GM12891 (cell line): ENCODE data around the gene NPY. TPM values are rescaled to one million over a fixed set of nuclear protein-coding genes. Genes with fewer than 3 reads are reported as not detected.
"Not testable (repeated sequence)": the region's sequence is repeated elsewhere in the genome, so short reads cannot be mapped to it uniquely, and the experiment has no call there.

Source experiments
- DNase-seq: peaks from one replicate; pipeline ENCODE4 v3.0.0; 2011; ENCODE audit warnings: low spot score; ENCODE audit not compliant: insufficient read length
- FAIRE-seq: peaks from 2 replicates; lab custom pipeline; 2011; peaks lifted over from hg19 to GRCh38; lab: Jason Lieb, UNC
- PAX5 ChIP-seq: IDR thresholded peaks from 2 replicates; pipeline ENCODE4 v1.6.1; 2011; ENCODE audit warnings: low read length, moderate library complexity, mild to moderate bottlenecking; ENCODE audit not compliant: insufficient read depth, severe bottlenecking
- POLR2A ChIP-seq: IDR thresholded peaks from 2 replicates; pipeline ENCODE4 v1.6.1; 2011; ENCODE audit warnings: low read depth, low read length, control low read depth
- POLR2AphosphoS5 ChIP-seq: IDR thresholded peaks from 2 replicates; pipeline ENCODE4 v1.6.1; 2011; ENCODE audit warnings: low read depth, low read length, control low read depth
- POU2F2 ChIP-seq: IDR thresholded peaks from 2 replicates; pipeline ENCODE4 v1.6.1; 2011; ENCODE audit warnings: low read depth, mild to moderate bottlenecking, control low read depth, low read length, moderate library complexity
- SPI1 ChIP-seq: IDR thresholded peaks from 2 replicates; pipeline ENCODE4 v1.6.1; 2011; ENCODE audit warnings: low read depth, low read length, control low read depth
- TAF1 ChIP-seq: IDR thresholded peaks from 2 replicates; pipeline ENCODE4 v1.6.1; 2011; ENCODE audit warnings: low read depth, low read length, control low read depth
- polyA plus RNA-seq: library from polyadenylated mRNA; unstranded; fragments of >200 nt; gene quantifications from one replicate; pipeline ENCODE4 v1.2.1, GENCODE V29; 2012; ENCODE audit warnings: low read depth, missing spikeins, inconsistent platforms; ENCODE audit not compliant: missing spikeins

Gene NPY
- not detected for polyA plus RNA-seq

DNA sequence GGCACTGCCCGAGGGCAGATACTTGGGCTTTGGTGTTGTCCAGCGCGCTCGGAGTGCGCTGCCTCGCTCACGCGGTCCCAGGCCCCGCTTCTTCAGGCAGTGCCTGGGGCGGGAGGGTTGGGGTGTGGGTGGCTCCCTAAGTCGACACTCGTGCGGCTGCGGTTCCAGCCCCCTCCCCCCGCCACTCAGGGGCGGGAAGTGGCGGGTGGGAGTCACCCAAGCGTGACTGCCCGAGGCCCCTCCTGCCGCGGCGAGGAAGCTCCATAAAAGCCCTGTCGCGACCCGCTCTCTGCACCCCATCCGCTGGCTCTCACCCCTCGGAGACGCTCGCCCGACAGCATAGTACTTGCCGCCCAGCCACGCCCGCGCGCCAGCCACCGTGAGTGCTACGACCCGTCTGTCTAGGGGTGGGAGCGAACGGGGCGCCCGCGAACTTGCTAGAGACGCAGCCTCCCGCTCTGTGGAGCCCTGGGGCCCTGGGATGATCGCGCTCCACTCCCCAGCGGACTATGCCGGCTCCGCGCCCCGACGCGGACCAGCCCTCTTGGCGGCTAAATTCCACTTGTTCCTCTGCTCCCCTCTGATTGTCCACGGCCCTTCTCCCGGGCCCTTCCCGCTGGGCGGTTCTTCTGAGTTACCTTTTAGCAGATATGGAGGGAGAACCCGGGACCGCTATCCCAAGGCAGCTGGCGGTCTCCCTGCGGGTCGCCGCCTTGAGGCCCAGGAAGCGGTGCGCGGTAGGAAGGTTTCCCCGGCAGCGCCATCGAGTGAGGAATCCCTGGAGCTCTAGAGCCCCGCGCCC is at the start of gene NPY:
TSS of gene NPY (plus strand) at position 294 of the 802 bp plus-strand sequence. CDS start 1,051 bp downstream, outside the sequence.
- TF ChIP-seq SPI1 (no peak), POLR2AphosphoS5 (no peak), TAF1 (no peak), POU2F2 (no peak), PAX5 (peak; percentile 85), POLR2A (no peak)
- FAIRE-seq: no peak
- DNase-seq: peak; percentile 21

- TF ChIP-seq POU2F2: no peak
- no peak for TF ChIP-seq PAX5
- no peak for TF ChIP-seq POLR2AphosphoS5
- TF ChIP-seq TAF1: no peak
- TF ChIP-seq POLR2A: no peak
- no peak for TF ChIP-seq SPI1
- DNase-seq (no peak), FAIRE-seq (no peak)
Measured at GRCh38 chr7:24239260-24239659, 44.7 kb upstream of the NPY start.

- FAIRE-seq: no peak
Measured at GRCh38 chr7:24241206-24241605, 42.8 kb upstream of the NPY start.

DNA sequence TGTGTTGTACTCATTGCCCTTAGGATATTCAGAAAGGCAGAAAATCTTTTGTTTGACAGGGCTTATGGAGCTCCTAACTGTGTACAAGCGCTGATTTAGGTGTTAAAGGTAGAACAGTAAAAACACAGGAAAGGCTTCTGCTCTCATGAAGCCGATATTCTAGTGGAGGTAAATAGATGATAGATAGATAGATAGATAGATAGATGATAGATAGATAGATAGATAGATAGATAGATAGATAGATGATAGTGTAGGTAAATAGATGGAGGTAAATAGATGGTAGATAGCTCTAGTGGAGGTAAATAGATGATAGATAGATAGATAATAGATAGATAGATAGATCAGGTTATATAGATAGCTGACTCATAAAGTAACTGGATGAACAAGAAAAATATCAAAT is 39.4 kb upstream of the NPY start:
- TF ChIP-seq SPI1 (no peak), POU2F2 (no peak), TAF1 (no peak), POLR2AphosphoS5 (no peak), POLR2A (no peak), PAX5 (no peak)
- FAIRE-seq (no peak), DNase-seq (no peak)

More at GRCh38 chr7:24241206-24241605, 42.8 kb upstream of the NPY start:
- no peak for DNase-seq
- no peak for TF ChIP-seq SPI1
- TF ChIP-seq TAF1: no peak
- no peak for TF ChIP-seq PAX5
- no peak for TF ChIP-seq POLR2A
- no peak for TF ChIP-seq POLR2AphosphoS5
- TF ChIP-seq POU2F2: no peak

- TF ChIP-seq POLR2A: no peak
- no peak for TF ChIP-seq POLR2AphosphoS5
- no peak for TF ChIP-seq PAX5
- TF ChIP-seq SPI1: no peak
- DNase-seq (peak; percentile 10), FAIRE-seq (peak; percentile 57)
Measured at GRCh38 chr7:24245362-24245761, 38.6 kb upstream of the NPY start.

DNA sequence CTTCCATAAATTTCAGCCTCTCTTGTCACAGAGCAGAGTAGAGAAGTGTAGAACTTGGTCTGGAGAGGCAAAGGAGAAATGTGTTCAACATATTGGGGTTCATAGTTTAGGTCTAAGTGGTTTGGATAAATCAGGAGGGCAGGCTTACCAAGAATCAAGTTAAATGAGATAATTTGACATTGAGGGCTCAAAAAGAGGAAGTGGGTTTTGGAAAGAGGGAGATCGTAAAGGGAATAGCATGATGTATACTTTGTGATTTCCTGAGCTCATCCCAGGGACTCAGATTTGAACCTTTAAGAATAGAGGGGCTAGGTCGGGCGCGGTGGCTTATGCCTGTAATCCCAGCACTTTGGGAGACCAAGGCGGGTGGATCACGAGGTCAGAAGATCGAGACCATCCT is 34.7 kb upstream of the NPY start:
- DNase-seq: no peak
- TF ChIP-seq TAF1 (no peak), POLR2A (no peak), POU2F2 (no peak), PAX5 (no peak), SPI1 (peak; percentile 51), POLR2AphosphoS5 (no peak)
- no peak for FAIRE-seq

DNA sequence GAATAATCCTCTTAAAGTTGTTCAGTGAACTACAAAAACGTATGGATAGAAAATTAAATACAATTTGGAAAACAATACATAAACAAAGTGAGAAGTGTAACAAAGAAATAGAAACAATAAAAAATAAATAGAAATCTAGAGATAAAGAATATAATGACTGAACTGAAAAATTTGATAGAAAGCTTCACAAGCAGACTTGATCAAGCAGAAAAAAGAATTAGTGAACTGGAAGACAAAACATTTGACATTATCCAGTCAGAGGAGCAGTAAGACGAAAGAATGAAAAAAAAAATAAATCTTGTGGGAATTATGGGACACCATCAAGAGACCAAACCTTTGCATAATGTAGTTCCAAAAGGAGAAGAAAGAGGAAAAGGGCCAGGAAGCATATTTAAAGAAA is 32.4 kb upstream of the NPY start:
- TF ChIP-seq TAF1: no peak
- TF ChIP-seq POLR2A: no peak
- no peak for TF ChIP-seq SPI1
- no peak for TF ChIP-seq POLR2AphosphoS5
- no peak for TF ChIP-seq POU2F2
- TF ChIP-seq PAX5: no peak
- no peak for FAIRE-seq

GRCh38 chr7:24255139-24255538 is 28.9 kb upstream of the NPY start:
- DNase-seq (no peak), FAIRE-seq (no peak)
- TF ChIP-seq SPI1 (peak; percentile 61; the same call in 1 of the 2 replicates), POLR2AphosphoS5 (no peak)

More for the DNA sequence above, 32.4 kb upstream of the NPY start:
- no peak for DNase-seq

GRCh38 chr7:24258324-24258723 is 25.7 kb upstream of the NPY start:
- DNase-seq, FAIRE-seq: not testable (repeated sequence)

DNA sequence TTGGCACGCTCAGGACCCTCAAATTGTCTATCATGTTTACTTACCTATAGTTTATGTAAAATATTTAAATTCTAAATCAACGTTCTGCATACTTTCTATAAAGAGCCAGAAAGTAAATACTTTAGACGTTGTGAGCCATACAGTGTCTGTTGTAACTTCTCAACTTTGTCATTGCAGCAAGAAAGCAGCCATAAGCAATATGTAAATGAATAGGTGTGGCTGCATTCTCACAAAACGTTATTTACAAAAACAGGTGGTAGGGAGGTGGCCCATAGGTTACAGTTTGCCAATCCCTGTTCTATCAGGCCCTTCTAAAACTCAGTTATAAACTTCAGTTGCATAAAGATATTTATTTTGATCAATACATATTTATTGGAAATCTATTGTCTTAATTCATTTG is 12.1 kb upstream of the NPY start:
- FAIRE-seq (no peak), DNase-seq (no peak)
- TF ChIP-seq POU2F2 (no peak), TAF1 (no peak), POLR2A (no peak), PAX5 (no peak), POLR2AphosphoS5 (no peak), SPI1 (no peak)

GRCh38 chr7:24279512-24279911 is 4.5 kb upstream of the NPY start:
- TF ChIP-seq TAF1 (no peak), POLR2AphosphoS5 (no peak), POU2F2 (no peak), SPI1 (no peak), POLR2A (no peak), PAX5 (no peak)
- DNase-seq: no peak
- no peak for FAIRE-seq
